GM23248 (cell line): ENCODE data around the gene ZNF85. TPM values are rescaled to one million over a fixed set of nuclear protein-coding genes. Genes with fewer than 3 reads are reported as not detected.
A peak's percentile ranks its signal among the peaks of the same experiment; 100 is the strongest.
"Not testable (repeated sequence)": the region's sequence is repeated elsewhere in the genome, so short reads cannot be mapped to it uniquely, and the experiment has no call there.

Experiments
- DNase-seq: peaks from one replicate; pipeline ENCODE4 v3.0.0-alpha.2; 2015
- H2AFZ ChIP-seq: fragments of 200-600 bp; sonication (generic); 2 replicates; pipeline ENCODE4 v1.6.1; 2016; ENCODE audit warnings: antibody characterized with exemption
- H3F3A ChIP-seq: fragments of 200-600 bp; sonication (generic); 2 replicates; pipeline ENCODE4 v1.6.1; 2016; ENCODE audit warnings: mild to moderate bottlenecking, antibody characterized with exemption, mixed run types; ENCODE audit not compliant: insufficient read depth
- H3K27ac ChIP-seq: fragments of 200-600 bp; sonication (generic); 2 replicates; pipeline ENCODE4 v1.5.1; 2016; ENCODE audit warnings: mild to moderate bottlenecking
- H3K27me3 ChIP-seq: fragments of 200-600 bp; sonication (generic); replicated peaks from 2 replicates; pipeline ENCODE4 v1.6.1; 2016; ENCODE audit warnings: mild to moderate bottlenecking; ENCODE audit not compliant: insufficient read depth
- H3K36me3 ChIP-seq: fragments of 200-600 bp; sonication (generic); 2 replicates; pipeline ENCODE4 v1.6.1; 2016; ENCODE audit warnings: low read depth, mild to moderate bottlenecking
- H3K4me1 ChIP-seq: fragments of 200-600 bp; sonication (generic); 2 replicates; pipeline ENCODE4 v1.6.1; 2016; ENCODE audit warnings: mild to moderate bottlenecking; ENCODE audit not compliant: insufficient read depth
- H3K4me2 ChIP-seq: fragments of 200-600 bp; sonication (generic); one replicate; pipeline ENCODE4 v1.6.1; 2016; ENCODE audit warnings: mild to moderate bottlenecking; ENCODE audit not compliant: unreplicated experiment
- H3K4me3 ChIP-seq: fragments of 200-600 bp; sonication (generic); 2 replicates; pipeline ENCODE4 v1.5.1; 2016; ENCODE audit warnings: mild to moderate bottlenecking
- H3K79me2 ChIP-seq: fragments of 200-600 bp; sonication (generic); 2 replicates; pipeline ENCODE4 v1.6.1; 2016; ENCODE audit warnings: mild to moderate bottlenecking; ENCODE audit not compliant: insufficient read depth
- H3K9ac ChIP-seq: fragments of 200-600 bp; sonication (generic); 2 replicates; pipeline ENCODE4 v1.6.1; 2016; ENCODE audit warnings: mild to moderate bottlenecking
- H3K9me2 ChIP-seq: fragments of 200-600 bp; sonication (generic); 2 replicates; pipeline ENCODE4 v1.6.1; 2016; ENCODE audit warnings: mixed run types, mild to moderate bottlenecking, moderate library complexity; ENCODE audit not compliant: insufficient read depth
- H3K9me3 ChIP-seq: fragments of 200-600 bp; sonication (generic); one replicate; pipeline ENCODE4 v1.6.1; 2017; ENCODE audit warnings: low read depth
- H4K20me1 ChIP-seq: fragments of 200-600 bp; sonication (generic); 2 replicates; pipeline ENCODE4 v1.6.0; 2016; ENCODE audit not compliant: insufficient read depth
- EZH2 ChIP-seq: fragments of 200-600 bp; sonication (generic); IDR thresholded peaks from 2 replicates; pipeline ENCODE4 v1.6.1; 2018; ENCODE audit warnings: antibody characterized with exemption, mild to moderate bottlenecking; ENCODE audit not compliant: insufficient read depth, poor library complexity, severe bottlenecking
- EZH2phosphoT487 ChIP-seq: fragments of 200-600 bp; sonication (generic); IDR thresholded peaks from 2 replicates; pipeline ENCODE4 v1.6.1; 2018; ENCODE audit warnings: antibody characterized with exemption, moderate library complexity, mild to moderate bottlenecking, low read depth; ENCODE audit not compliant: insufficient read depth
- WGBS, 2 experiments: methylation state at CpG; one replicate each; pipeline ENCODE4 v1.1.6; 2015 to 2017; ENCODE audit warnings: low lambda C conversion rate in 2 of 2, low coverage in 1 of 2; ENCODE audit errors: missing lambda C conversion rate in 2 of 2; 5-methylcytosine and 5-hydroxymethylcytosine counted together
- in situ Hi-C: fragments of 300-500 bp; cut with MboI; formaldehyde crosslinking; loops from 2 replicates; pipeline ENCODE4 v1.15.0; 2020
- polyA plus RNA-seq: library from polyadenylated mRNA; unstranded; fragments of >200 nt; fragmentation: Nextera tagmentation; extraction: Ambion mirVana; gene quantifications from 2 replicates; pipeline ENCODE4 v1.2.1, GENCODE V29; 2016
- total RNA-seq: library from RNA; depleted of rRNA; stranded (reverse); fragments of >200 nt; shearing (Covaris generic); gene quantifications from 2 replicates; pipeline ENCODE4 v1.2.3, GENCODE V29; 2014; rRNA removed

The ZNF85 gene
- total and polyA plus RNA-seq, 2 experiments from 2014 or later: 9.4 to 15.3 TPM

GRCh38 chr19:20968092-20968491, 45.0 kb downstream of the ZNF85 start:
- H3K4me1 ChIP-seq: no peaks in the 10 kb centered on the region
- H3K9ac ChIP-seq: no peak overlapping the region
- H3K9me3 ChIP-seq: no peaks in the 10 kb centered on the region
- no peaks in the 10 kb centered on the region for H3K9me2 ChIP-seq
- H3F3A ChIP-seq: no peaks in the 10 kb centered on the region
- no peak overlapping the region for H3K4me3 ChIP-seq
- H4K20me1 ChIP-seq: no peaks in the 10 kb centered on the region
- in situ Hi-C loops: no loop called here
- no peak overlapping the region for H2AFZ ChIP-seq
- no peak for DNase-seq
- no peak overlapping the region for H3K27ac ChIP-seq
- no peaks in the 10 kb centered on the region for H3K36me3 ChIP-seq
- WGBS, 2 experiments: 0% methylated on average over 1 of the region's 1 CpG
- no peak for TF ChIP-seq EZH2phosphoT487
- TF ChIP-seq EZH2: no peak
- H3K79me2 ChIP-seq: no peaks in the 10 kb centered on the region
- no peaks in the 10 kb centered on the region for H3K27me3 ChIP-seq
- H3K4me2 ChIP-seq: no peak overlapping the region

GRCh38 chr19:20969498-20969897, 46.4 kb downstream of the ZNF85 start:
- Histone ChIP-seq H4K20me1 (no peaks in the 10 kb centered on the region), H3K27me3 (no peaks in the 10 kb centered on the region), H2AFZ (no peak overlapping the region), H3K9ac (no peak overlapping the region), H3K9me2 (no peaks in the 10 kb centered on the region), H3K4me3 (no peak overlapping the region), H3F3A (no peaks in the 10 kb centered on the region), H3K27ac (no peak overlapping the region), H3K79me2 (no peaks in the 10 kb centered on the region), H3K4me2 (no peak overlapping the region), H3K9me3 (no peaks in the 10 kb centered on the region), H3K36me3 (no peaks in the 10 kb centered on the region), H3K4me1 (no peaks in the 10 kb centered on the region)
- in situ Hi-C loops: no loop called here
- 50 to 61% methylated on average over 3 of the region's 3 CpGs for WGBS, 2 experiments
- DNase-seq: no peak
- TF ChIP-seq EZH2 (no peak), EZH2phosphoT487 (no peak)

- Histone ChIP-seq H3K4me1 (no peaks in the 10 kb centered on the region), H4K20me1 (no peaks in the 10 kb centered on the region), H3K9me2 (no peaks in the 10 kb centered on the region), H3K27ac (no peak overlapping the region), H3F3A (no peaks in the 10 kb centered on the region), H2AFZ (no peak overlapping the region), H3K27me3 (no peaks in the 10 kb centered on the region), H3K4me3 (no peak overlapping the region), H3K4me2 (no peak overlapping the region), H3K36me3 (no peaks in the 10 kb centered on the region), H3K79me2 (no peaks in the 10 kb centered on the region), H3K9me3 (no peaks in the 10 kb centered on the region), H3K9ac (no peak overlapping the region)
- in situ Hi-C loops: no loop called here
- DNase-seq: no peak
- TF ChIP-seq EZH2phosphoT487 (no peak), EZH2 (no peak)
- 63 to 76% methylated on average over 3 of the region's 3 CpGs for WGBS, 2 experiments
Observed at GRCh38 chr19:20969898-20970297, 46.8 kb downstream of the ZNF85 start.

GRCh38 chr19:20992788-20993187, 69.7 kb downstream of the ZNF85 start:
- DNase-seq, H3K4me1 ChIP-seq, H3K27ac ChIP-seq, H3K79me2 ChIP-seq, H2AFZ ChIP-seq, H3K9me2 ChIP-seq, H3K36me3 ChIP-seq, in situ Hi-C loops, H3K9ac ChIP-seq, H3K27me3 ChIP-seq, H4K20me1 ChIP-seq, H3K4me2 ChIP-seq, H3K9me3 ChIP-seq, H3F3A ChIP-seq, H3K4me3 ChIP-seq: not testable (repeated sequence)
- 62 to 65% methylated on average over 2 of the region's 2 CpGs for WGBS, 2 experiments

- DNase-seq: peak; percentile 97
- Histone ChIP-seq H3K36me3 (no peaks in the 10 kb centered on the region), H3K27ac (no peak overlapping the region), H3K27me3 (no peaks in the 10 kb centered on the region), H3K4me1 (no peaks in the 10 kb centered on the region), H2AFZ (peak overlapping the region; percentile 95), H3K9me3 (no peaks in the 10 kb centered on the region), H3K4me2 (peak overlapping the region; percentile 75), H3F3A (no peaks in the 10 kb centered on the region), H4K20me1 (no peaks in the 10 kb centered on the region), H3K9ac (peak overlapping the region; percentile 70), H3K79me2 (no peaks in the 10 kb centered on the region), H3K4me3 (peak overlapping the region; percentile 75), H3K9me2 (no peaks in the 10 kb centered on the region)
- in situ Hi-C loops: no loop called here
- WGBS, 2 experiments: 5 to 8% methylated on average over 29 of the region's 29 CpGs
- TF ChIP-seq EZH2: no peak
- no peak for TF ChIP-seq EZH2phosphoT487
Observed at GRCh38 chr19:20999731-21000352, 76.8 kb downstream of the ZNF85 start.

Other genes starting within 250 kb of the ZNF85 start
- 1.9 and 3.4 TPM in 2 replicates for gene ZNF66, start 146.9 kb upstream of the ZNF85 start, total RNA-seq
- gene ZNF66, start 146.9 kb upstream of the ZNF85 start, polyA plus RNA-seq: 1.2 and 1.7 TPM in 2 replicates
- 9.1 and 13.3 TPM in 2 replicates for gene ZNF430, start 97.4 kb downstream of the ZNF85 start, total RNA-seq
- gene ZNF430, start 97.4 kb downstream of the ZNF85 start, polyA plus RNA-seq: 8.9 and 11.8 TPM in 2 replicates
- gene ZNF714, start 159.0 kb downstream of the ZNF85 start, total RNA-seq: 9.9 and 12.9 TPM in 2 replicates
- 6.9 and 7.0 TPM in 2 replicates for gene ZNF714, start 159.0 kb downstream of the ZNF85 start, polyA plus RNA-seq
- gene ZNF431, start 218.8 kb downstream of the ZNF85 start, total RNA-seq: 1.7 and 1.9 TPM in 2 replicates
- gene ZNF431, start 218.8 kb downstream of the ZNF85 start, polyA plus RNA-seq: 3.9 and 5.0 TPM in 2 replicates